ENCODE results near the gene CTAGE9.

- TF ChIP-seq CTCF (IDR thresholded peaks at IDR 0.05 in 8 of 11, conservative IDR thresholded peaks at IDR 0.05 in 3 of 11) (no peak), POLR2A (IDR thresholded peaks at IDR 0.05) (no peak), POLR2AphosphoS5 (IDR thresholded peaks at IDR 0.05) (no peak)
Observed at GRCh38 chr6:131696956-131697355, 13.9 kb downstream of the CTAGE9 start.
